HG03575 (cell line): ENCODE results near the gene ZNF174.

Experiments used
- ATAC-seq: cut with Tn5 transposase; IDR thresholded peaks from one replicate; pipeline ENCODE4 v1.9.1; 2021; ENCODE audit not compliant: unreplicated experiment, insufficient number of reproducible peaks, low FRiP score; ENCODE audit errors: extremely low read depth

ZNF174 gene

DNA sequence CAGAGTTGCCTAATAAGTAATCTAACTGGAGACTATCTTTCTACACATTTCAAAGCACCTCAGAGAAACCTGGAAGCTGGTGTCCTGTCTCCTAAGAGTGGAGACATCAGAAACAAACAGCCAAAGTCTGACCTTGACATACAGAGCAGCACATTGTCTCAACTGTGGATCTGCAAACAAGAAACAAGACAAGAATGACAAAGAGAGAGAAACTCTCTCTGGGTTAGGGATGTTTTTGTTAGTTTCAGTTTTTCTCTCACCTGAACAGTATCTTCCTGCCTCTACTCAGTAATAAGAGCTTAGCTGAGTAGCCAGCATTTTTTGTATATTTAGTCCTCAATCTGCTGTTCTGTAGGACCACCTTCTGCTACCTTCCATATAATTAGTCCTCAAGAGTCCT is 33.4 kb downstream of the ZNF174 start:
- no peak for ATAC-seq

GRCh38 chr16:3439637-3440036 is 38.6 kb downstream of the ZNF174 start:
- ATAC-seq = no peak

GRCh38 chr16:3443108-3444031 is 42.4 kb downstream of the ZNF174 start, which contains the start of the genes NAA60 and ZNF597:
Gene NAA60 (plus strand): TSS chr16:3443680. CDS start chr16:3476228, 32,548 bp downstream.
Gene ZNF597 (minus strand): TSS chr16:3443504. CDS start chr16:3443153, 351 bp downstream.
- ATAC-seq = no peak

- ATAC-seq = no peak
These were observed 43.0 kb downstream of the ZNF174 start for GRCh38 chr16:3444032-3444388.

- no peak for ATAC-seq
These were observed 53.1 kb downstream of the ZNF174 start for GRCh38 chr16:3454093-3454492.

DNA sequence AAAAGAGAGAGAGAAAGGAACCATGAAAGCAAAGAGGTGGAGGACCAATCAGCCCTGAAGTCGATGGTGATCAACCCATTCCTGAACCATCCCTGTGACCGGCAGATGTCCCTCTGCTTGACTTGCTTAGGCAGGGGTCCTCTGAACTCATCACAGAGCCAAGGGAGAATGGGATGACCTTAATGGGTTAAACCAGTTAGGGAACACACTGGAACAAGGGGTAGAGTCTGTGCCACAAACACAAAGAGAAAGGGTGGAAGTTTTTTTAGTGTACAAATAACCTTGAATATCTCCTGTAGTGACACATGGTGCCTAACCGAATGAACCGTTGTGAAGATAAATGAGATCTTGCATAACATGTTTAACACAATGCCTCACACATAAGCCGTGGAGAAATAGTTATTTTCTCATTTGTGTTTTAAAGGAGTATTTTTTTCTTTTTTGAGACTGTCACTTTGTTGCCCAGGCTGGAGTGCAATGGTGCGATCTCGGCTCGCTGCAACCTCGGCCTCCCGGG is 53.7 kb downstream of the ZNF174 start:
- ATAC-seq = no peak

DNA sequence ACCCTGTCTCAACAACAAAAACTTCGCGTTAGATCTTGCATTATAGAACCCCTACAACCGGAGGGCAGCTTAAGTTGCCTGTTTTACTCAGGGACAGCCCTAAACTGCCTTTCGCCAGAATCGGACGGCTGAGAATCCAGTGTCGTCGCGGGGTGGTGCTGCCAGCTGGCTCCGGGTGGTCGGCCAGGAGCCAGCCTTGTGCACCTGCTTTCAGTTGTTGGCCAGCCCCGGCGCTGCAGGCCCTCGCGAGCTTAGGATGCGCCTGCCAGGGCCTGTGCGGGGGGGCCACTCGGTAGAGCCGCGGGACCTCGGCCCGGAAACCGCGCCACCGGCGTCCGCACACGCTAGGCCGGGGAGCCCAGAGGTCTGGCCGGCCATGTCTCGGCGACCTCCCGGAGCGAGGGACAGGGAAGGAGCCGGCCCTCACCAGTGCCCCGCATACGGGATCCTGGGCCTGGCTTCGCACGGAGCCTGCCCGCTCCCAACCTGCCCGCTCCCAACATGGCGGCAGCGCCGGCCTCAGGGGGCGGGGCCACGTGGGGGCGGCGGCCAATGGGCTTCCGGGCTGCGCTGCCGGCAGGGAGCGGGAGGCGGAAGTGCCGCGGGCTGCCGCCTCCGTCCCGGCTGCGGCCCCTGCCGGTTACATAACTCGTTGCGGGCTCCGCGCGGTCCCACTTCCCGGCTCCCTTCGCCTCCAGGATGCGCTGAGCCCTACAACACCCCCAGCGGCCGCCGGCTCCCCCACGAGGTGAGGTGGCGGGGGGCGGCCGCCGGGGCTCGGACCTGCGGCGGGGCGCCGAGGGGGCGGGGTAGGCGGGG is 56.6 kb downstream of the ZNF174 start:
- peak; percentile 32 for ATAC-seq

DNA sequence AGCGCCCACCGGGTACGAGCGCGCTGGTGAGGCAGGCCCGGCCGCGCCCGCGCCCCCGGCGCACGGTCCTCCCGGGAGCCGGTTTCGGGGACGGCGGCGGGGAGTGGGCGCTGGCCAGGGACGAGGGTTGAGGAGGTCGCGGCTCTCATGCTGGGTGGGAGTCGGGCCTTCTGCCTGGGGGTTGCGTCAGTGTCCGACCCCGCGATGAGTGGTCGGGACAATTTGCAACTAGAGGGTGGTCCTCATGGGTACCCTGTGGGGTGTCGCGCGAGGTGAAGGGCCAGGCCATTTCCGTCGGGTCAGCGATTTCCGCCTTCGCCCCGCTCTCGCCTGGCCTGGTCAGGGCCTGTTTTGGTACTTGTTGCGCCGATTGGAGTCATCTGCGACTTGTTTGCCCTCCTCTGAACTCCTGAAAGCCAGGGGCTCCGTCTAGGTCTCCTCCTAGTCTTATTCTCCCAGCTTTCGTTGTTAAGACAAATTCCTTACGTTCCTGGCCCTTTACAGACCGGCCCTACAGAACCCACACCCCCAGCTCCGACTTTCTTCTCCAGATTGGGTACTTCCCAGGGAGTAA is 57.4 kb downstream of the ZNF174 start:
- no peak for ATAC-seq

DNA sequence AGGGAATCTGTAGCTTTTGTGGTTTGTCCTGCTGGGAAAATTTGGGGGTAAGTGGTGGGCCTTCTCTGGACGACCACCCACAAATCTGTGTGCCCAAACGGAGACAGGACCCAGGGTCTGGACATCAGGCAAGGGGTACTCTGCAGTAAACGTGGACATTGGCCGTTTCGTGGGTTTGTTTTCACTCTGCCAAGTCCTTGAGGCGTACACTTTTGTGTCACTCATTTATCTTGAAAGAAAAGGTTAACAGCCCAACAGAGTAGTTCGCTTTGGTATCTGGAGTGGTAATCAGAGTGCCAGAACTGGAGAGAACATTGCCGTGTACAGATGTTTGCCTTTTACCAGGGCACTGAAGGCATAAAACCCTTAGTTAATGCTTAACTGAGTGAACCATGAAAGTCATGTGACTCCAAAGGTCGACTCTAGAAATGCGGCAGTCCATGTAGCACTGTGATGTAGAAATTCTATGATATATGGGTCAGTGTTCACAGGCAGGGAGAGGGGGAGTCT is 57.9 kb downstream of the ZNF174 start:
- no peak for ATAC-seq
